Neural progenitor cell (in vitro differentiated cells): Measurements from ENCODE around the gene CMTM8. TPM values are rescaled to one million over a fixed set of nuclear protein-coding genes. Genes with fewer than 3 reads are reported as not detected.

Source experiments
- DNase-seq: peaks from one replicate; pipeline ENCODE4 v3.0.0-alpha.2; 2016; ENCODE audit warnings: low spot score
- H2AFZ ChIP-seq: fragments of 200-600 bp; sonication (generic); replicated peaks from 2 replicates; pipeline ENCODE4 v1.6.1; 2016; ENCODE audit warnings: antibody characterized with exemption
- H3F3A ChIP-seq: fragments of 200-600 bp; sonication (generic); 2 replicates; pipeline ENCODE4 v1.6.1; 2016; ENCODE audit warnings: antibody characterized with exemption, low read depth
- H3K27ac ChIP-seq: fragments of 200-600 bp; sonication (generic); 2 replicates; pipeline ENCODE4 v1.5.1; 2016; ENCODE audit warnings: mild to moderate bottlenecking
- H3K27me3 ChIP-seq: fragments of 200-600 bp; sonication (generic); 2 replicates; pipeline ENCODE4 v1.6.1; 2016; ENCODE audit warnings: mild to moderate bottlenecking, moderate library complexity
- H3K36me3 ChIP-seq: fragments of 200-600 bp; sonication (generic); 2 replicates; pipeline ENCODE4 v1.5.1; 2016
- H3K4me1 ChIP-seq: fragments of 200-600 bp; sonication (generic); 2 replicates; pipeline ENCODE4 v1.6.1; 2016; ENCODE audit warnings: mixed run types
- H3K4me2 ChIP-seq: fragments of 200-600 bp; sonication (generic); 2 replicates; pipeline ENCODE4 v1.6.1; 2016
- H3K4me3 ChIP-seq: fragments of 200-600 bp; sonication (generic); 2 replicates; pipeline ENCODE4 v1.5.1; 2016
- H3K79me2 ChIP-seq: fragments of 200-600 bp; sonication (generic); 2 replicates; pipeline ENCODE4 v1.6.1; 2016; ENCODE audit warnings: low read depth
- H3K9ac ChIP-seq: fragments of 200-600 bp; sonication (generic); 2 replicates; pipeline ENCODE4 v1.6.1; 2016
- H3K9me3 ChIP-seq: fragments of 200-600 bp; sonication (generic); 2 replicates; pipeline ENCODE4 v1.5.1; 2016; ENCODE audit warnings: low read depth
- H4K20me1 ChIP-seq: fragments of 200-600 bp; sonication (generic); 2 replicates; pipeline ENCODE4 v1.6.1; 2016; ENCODE audit warnings: low read depth
- H3K27ac Mint-ChIP-seq: 3 replicates; pipeline ENCODE4 v1.8.0; 2021; ENCODE audit warnings: mixed read lengths
- H3K27me3 Mint-ChIP-seq: 2 replicates; pipeline ENCODE4 v1.8.0; 2022; ENCODE audit warnings: low read depth, mild to moderate bottlenecking, inconsistent platforms, moderate library complexity, mixed read lengths; ENCODE audit not compliant: insufficient read depth
- H3K36me3 Mint-ChIP-seq: 3 replicates; pipeline ENCODE4 v1.8.0; 2021; ENCODE audit warnings: mixed read lengths
- H3K4me1 Mint-ChIP-seq: 3 replicates; pipeline ENCODE4 v1.8.0; 2021; ENCODE audit warnings: mixed read lengths
- H3K4me3 Mint-ChIP-seq: 3 replicates; pipeline ENCODE4 v1.8.0; 2021; ENCODE audit warnings: mild to moderate bottlenecking, moderate library complexity, mixed read lengths
- H3K9me3 Mint-ChIP-seq: 3 replicates; pipeline ENCODE4 v1.8.0; 2020; ENCODE audit warnings: mixed read lengths
- CTCF ChIP-seq: fragments of 200-600 bp; sonication (generic); IDR thresholded peaks from 2 replicates; pipeline ENCODE4 v1.5.1; 2017; ENCODE audit warnings: antibody characterized with exemption, mild to moderate bottlenecking
- EZH2 ChIP-seq: fragments of 200-600 bp; sonication (generic); IDR thresholded peaks from 2 replicates; pipeline ENCODE4 v1.6.1; 2017; ENCODE audit warnings: antibody characterized with exemption, mild to moderate bottlenecking, moderate library complexity
- EZH2phosphoT487 ChIP-seq: fragments of 200-600 bp; sonication (generic); IDR thresholded peaks from 2 replicates; pipeline ENCODE4 v1.6.1; 2017; ENCODE audit warnings: antibody characterized with exemption
- total RNA-seq: library from RNA; depleted of rRNA; stranded (reverse); fragments of >200 nt; gene quantifications from 2 replicates; pipeline ENCODE4 v1.2.3, GENCODE V29; 2015; ENCODE audit warnings: low replicate concordance

CMTM8 gene
- total RNA-seq, 1 donor from 2014 or later, result 2.1 TPM

GRCh38 chr3:32404714-32405113 is 166.2 kb downstream of the CMTM8 start:
- Histone ChIP-seq H3K36me3 (no peaks in the 10 kb centered on the region), H3K4me2 (no peak overlapping the region), H3K27ac (no peak overlapping the region), H3K4me1 (peaks cover 17% of the 10 kb centered on the region), H3K27me3 (peaks cover 96% of the 10 kb centered on the region), H3F3A (peaks cover 26% of the 10 kb centered on the region), H3K9me3 (no peaks in the 10 kb centered on the region), H4K20me1 (peaks cover 9% of the 10 kb centered on the region), H3K79me2 (no peaks in the 10 kb centered on the region), H3K4me3 (no peak overlapping the region), H2AFZ (no peak overlapping the region), H3K9ac (no peak overlapping the region)
- Mint-ChIP-seq H3K27me3 (peaks cover 7% of the 10 kb centered on the region), H3K4me1 (peaks cover 25% of the 10 kb centered on the region), H3K27ac (no peak overlapping the region), H3K9me3 (no peaks in the 10 kb centered on the region), H3K36me3 (no peaks in the 10 kb centered on the region), H3K4me3 (no peak overlapping the region)
- no peak for DNase-seq
- TF ChIP-seq EZH2phosphoT487, result no peak
- TF ChIP-seq CTCF, result no peak
- TF ChIP-seq EZH2, result no peak

GRCh38 chr3:32405155-32405554 is 166.7 kb downstream of the CMTM8 start:
- no peak overlapping the region for H3K27ac Mint-ChIP-seq
- H2AFZ ChIP-seq, result no peak overlapping the region
- H3K36me3 ChIP-seq, result no peaks in the 10 kb centered on the region
- H3K36me3 Mint-ChIP-seq, result no peaks in the 10 kb centered on the region
- H3K79me2 ChIP-seq, result no peaks in the 10 kb centered on the region
- no peak for TF ChIP-seq EZH2phosphoT487
- TF ChIP-seq CTCF, result no peak
- no peak for TF ChIP-seq EZH2
- no peaks in the 10 kb centered on the region for H3K9me3 Mint-ChIP-seq
- DNase-seq, result no peak
- no peak overlapping the region for H3K4me3 ChIP-seq
- H3K27me3 ChIP-seq, result peaks cover 96% of the 10 kb centered on the region
- no peak overlapping the region for H3K9ac ChIP-seq
- no peak overlapping the region for H3K4me3 Mint-ChIP-seq
- peaks cover 30% of the 10 kb centered on the region for H3K4me1 Mint-ChIP-seq
- no peak overlapping the region for H3K4me2 ChIP-seq
- peaks cover 21% of the 10 kb centered on the region for H3K4me1 ChIP-seq
- peaks cover 31% of the 10 kb centered on the region for H3F3A ChIP-seq
- H3K9me3 ChIP-seq, result no peaks in the 10 kb centered on the region
- H3K27me3 Mint-ChIP-seq, result peaks cover 7% of the 10 kb centered on the region
- H4K20me1 ChIP-seq, result peaks cover 13% of the 10 kb centered on the region
- no peak overlapping the region for H3K27ac ChIP-seq

- Histone ChIP-seq H3F3A (peaks cover 34% of the 10 kb centered on the region), H3K4me2 (no peak overlapping the region), H3K36me3 (no peaks in the 10 kb centered on the region), H4K20me1 (peaks cover 15% of the 10 kb centered on the region), H3K9me3 (no peaks in the 10 kb centered on the region), H3K4me1 (peaks cover 26% of the 10 kb centered on the region), H3K27ac (no peak overlapping the region), H3K4me3 (no peak overlapping the region), H3K9ac (no peak overlapping the region), H2AFZ (no peak overlapping the region), H3K27me3 (peaks cover 96% of the 10 kb centered on the region), H3K79me2 (no peaks in the 10 kb centered on the region)
- Mint-ChIP-seq H3K4me3 (no peak overlapping the region), H3K27me3 (peaks cover 4% of the 10 kb centered on the region), H3K4me1 (peaks cover 32% of the 10 kb centered on the region), H3K27ac (no peak overlapping the region), H3K36me3 (no peaks in the 10 kb centered on the region), H3K9me3 (no peaks in the 10 kb centered on the region)
- TF ChIP-seq CTCF (no peak), EZH2phosphoT487 (no peak), EZH2 (no peak)
- DNase-seq, result no peak
Observed at GRCh38 chr3:32405711-32406323, 167.3 kb downstream of the CMTM8 start.
